ENCODE measurements around the gene CSNK2A2. TPM values are rescaled to one million over a fixed set of nuclear protein-coding genes. Genes with fewer than 3 reads are reported as not detected.

The CSNK2A2 gene
- total and polyA plus RNA-seq, 2 of the 8 experiments (the other 6 are each of a cell fraction or from before 2014, with no cell fraction given): 37.9 to 128 TPM

GRCh38 chr16:58148526-58148925 lies 49.4 kb downstream of the CSNK2A2 start:
- ChIA-PET CTCF (ENCODE audit: partially characterized antibody) (interaction anchor here (0.7 to 1.5 kb wide), 3 partner anchors 8 to 51 kb away, joined by 3 to 4 read pairs (median 4); no protein-coding TSS in a partner anchor), POLR2A (ENCODE audit: partially characterized antibody) (interaction anchor here (1.0 kb wide), 1 partner anchor 19 kb away, joined by 3 read pairs; the partner anchor contains the start of gene CFAP20)
- H3K27ac ChIP-seq (ENCODE audit: low read depth, low read length): no peak overlapping the region
- H3K9ac ChIP-seq (replicated peaks in 1 of 4; ENCODE audit: extremely low read depth in 1 of 4, low read depth in 3 of 4, low read length in 3 of 4): no peak overlapping the region
- 67% methylated on average over 1 of the region's 1 CpG; no CpG with 5 or more reads in 1 of the 2 experiments for WGBS, 2 experiments (ENCODE audit: extremely low coverage in 1 of 2, insufficient coverage in 1 of 2, insufficient read length in 1 of 2, insufficient replicate concordance in 2 of 2, low coverage in 1 of 2, low lambda C conversion rate in 2 of 2, missing lambda C conversion rate in 1 of 2)
- H4K8ac ChIP-seq (ENCODE audit: extremely low read depth, insufficient read depth, low read length): no peak overlapping the region
- H3K14ac ChIP-seq (ENCODE audit: insufficient read length): no peak overlapping the region
- no peak overlapping the region for H3K4ac ChIP-seq (replicated peaks; ENCODE audit: insufficient read length, low read depth, low read length)
- no peak overlapping the region for H2AK5ac ChIP-seq (ENCODE audit: low read depth, low read length)
- no peak overlapping the region for H2BK5ac ChIP-seq (ENCODE audit: low read depth, low read length)
- DNase-seq (ENCODE audit: low read depth in 1 of 2, low spot score in 2 of 2): no peak
- no peak overlapping the region for H3K4me2 ChIP-seq (ENCODE audit: insufficient read depth in 1 of 2, low read depth in 2 of 2, low read length in 2 of 2)
- H2BK20ac ChIP-seq (ENCODE audit: low read length): no peak overlapping the region
- H3K4me1 ChIP-seq (replicated peaks in 1 of 4; ENCODE audit: control insufficient read depth in 3 of 4, insufficient read depth in 4 of 4, low read length in 3 of 4): 0 out of 7 replicates have a peak, but pooled peaks cover 0 to 2% (median 0%) of the 10 kb centered on the region in 4 experiments
- no peaks in the 10 kb centered on the region for H4K20me1 ChIP-seq (replicated peaks in 1 of 2; ENCODE audit: control insufficient read depth in 1 of 2, insufficient read depth in 2 of 2, low read length in 2 of 2)
- no peak overlapping the region for H2BK120ac ChIP-seq (replicated peaks; ENCODE audit: low read depth, low read length)
- H3K56ac ChIP-seq (replicated peaks; ENCODE audit: insufficient read length, low read depth, low read length): no peak overlapping the region
- TF ChIP-seq EP300 (IDR thresholded peaks at IDR 0.05; ENCODE audit: borderline replicate concordance in 1 of 2, low read depth in 2 of 2, low read length in 2 of 2): no peak
- no peak for TF ChIP-seq SRF (IDR thresholded peaks at IDR 0.05; ENCODE audit: low read depth, low read length)
- TF ChIP-seq, protein P1, sequence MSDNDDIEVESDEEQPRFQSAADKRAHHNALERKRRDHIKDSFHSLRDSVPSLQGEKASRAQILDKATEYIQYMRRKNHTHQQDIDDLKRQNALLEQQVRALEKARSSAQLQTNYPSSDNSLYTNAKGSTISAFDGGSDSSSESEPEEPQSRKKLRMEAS (IDR thresholded peaks at IDR 0.05): no peak
- no peak for TF ChIP-seq BACH1 (IDR thresholded peaks at IDR 0.05; ENCODE audit: low read length)
- no peaks in the 10 kb centered on the region for H3K36me3 ChIP-seq (ENCODE audit: control insufficient read depth in 2 of 4, insufficient read depth in 4 of 4, low read length in 3 of 4)
- H2BK15ac ChIP-seq (ENCODE audit: low read length): no peak overlapping the region
- H3K23me2 ChIP-seq (ENCODE audit: low read depth, low read length): no peaks in the 10 kb centered on the region; the same call in 1 of the 2 replicates
- H3K18ac ChIP-seq (ENCODE audit: extremely low read depth, low read length): no peak overlapping the region
- no peak overlapping the region for H2BK12ac ChIP-seq (ENCODE audit: low read depth, low read length)
- no peak overlapping the region for H4K91ac ChIP-seq (replicated peaks; ENCODE audit: insufficient read length, low read length)
- H2AFZ ChIP-seq (ENCODE audit: low read length): peak overlapping the region; percentile 90
- H3K4me3 ChIP-seq (ENCODE audit: extremely low read depth in 1 of 4, insufficient read depth in 2 of 4, low read depth in 3 of 4, low read length in 4 of 4): no peak overlapping the region
- H3K79me1 ChIP-seq (ENCODE audit: low read depth, low read length): no peaks in the 10 kb centered on the region
- FAIRE-seq: no peak
- no peaks in the 10 kb centered on the region for H3K27me3 ChIP-seq (replicated peaks in 1 of 4; ENCODE audit: control insufficient read depth in 3 of 4, extremely low read depth in 1 of 4, insufficient read depth in 3 of 4, low read length in 3 of 4)
- H4K5ac ChIP-seq (ENCODE audit: insufficient read length, low read depth, low read length): no peak overlapping the region
- H3K79me2 ChIP-seq (ENCODE audit: control insufficient read depth in 1 of 2, insufficient read depth in 2 of 2, low read length in 2 of 2): no peaks in the 10 kb centered on the region
- H3K9me3 ChIP-seq (ENCODE audit: insufficient read depth in 2 of 2, low read depth in 1 of 2, low read length in 1 of 2): no peaks in the 10 kb centered on the region
- no peak overlapping the region for H3K23ac ChIP-seq (ENCODE audit: insufficient read length)

Measured in H1 (cell line).